Activated naive CD4-positive, alpha-beta T cell treated with anti-CD3 and anti-CD28 coated beads for 36 hours (primary cell): ENCODE data around the gene CTDSPL2. TPM values are rescaled to one million over a fixed set of nuclear protein-coding genes. Genes with fewer than 3 reads are reported as not detected.

Source experiments
- CTCF ChIA-PET: fragments of 350-600 bp; sonication (Branson Sonifier 250); formaldehyde crosslinking; loops from one replicate; lab custom pipeline; 2021; ENCODE audit warnings: antibody characterized with exemption; lab: Charles Lee
- DNase-seq: peaks from one replicate; pipeline ENCODE4 v3.0.0-alpha.2; 2020
- H3K27ac Mint-ChIP-seq: one replicate; pipeline ENCODE4 v1.8.0; 2021; ENCODE audit warnings: mild to moderate bottlenecking, mixed read lengths
- H3K27me3 Mint-ChIP-seq: one replicate; pipeline ENCODE4 v1.8.0; 2021; ENCODE audit warnings: low read depth, mixed read lengths
- H3K36me3 Mint-ChIP-seq: one replicate; pipeline ENCODE4 v1.8.0; 2021; ENCODE audit warnings: low read depth, mixed read lengths
- H3K4me1 Mint-ChIP-seq: one replicate; pipeline ENCODE4 v1.8.0; 2021; ENCODE audit warnings: low read depth, mixed read lengths
- H3K4me3 Mint-ChIP-seq: one replicate; pipeline ENCODE4 v1.8.0; 2021; ENCODE audit warnings: mild to moderate bottlenecking, moderate library complexity, mixed read lengths
- H3K9me3 Mint-ChIP-seq: one replicate; pipeline ENCODE4 v1.8.0; 2021; ENCODE audit warnings: mixed read lengths
- intact Hi-C: fragments of 100-400 bp; cut with micrococcal nuclease; formaldehyde crosslinking; loops from one replicate; pipeline ENCODE4 v1.15.1; 2023
- total RNA-seq, 2 experiments: library from RNA; stranded (reverse); gene quantifications; one replicate each; pipeline ENCODE4 v1.2.3, GENCODE V29; 2021

CTDSPL2 gene
- total RNA-seq, 2 experiments from 2014 or later: 61.8 to 63.7 TPM

GRCh38 chr15:44490622-44491021, 63.2 kb downstream of the CTDSPL2 start:
- no peak for DNase-seq
- H3K4me1 Mint-ChIP-seq: peaks cover 38% of the 10 kb centered on the region
- H3K27ac Mint-ChIP-seq: no peak overlapping the region
- no peaks in the 10 kb centered on the region for H3K9me3 Mint-ChIP-seq
- CTCF ChIA-PET: interaction anchor here (2.1 kb wide), 1 partner anchor 11 kb away, joined by 7 read pairs; no protein-coding TSS in a partner anchor
- peaks cover 26% of the 10 kb centered on the region for H3K36me3 Mint-ChIP-seq
- no peak overlapping the region for H3K4me3 Mint-ChIP-seq
- no peaks in the 10 kb centered on the region for H3K27me3 Mint-ChIP-seq
- intact Hi-C loops: no loop called here

GRCh38 chr15:44492040-44492439, 64.6 kb downstream of the CTDSPL2 start:
- DNase-seq: no peak
- no peak overlapping the region for H3K27ac Mint-ChIP-seq
- no peaks in the 10 kb centered on the region for H3K27me3 Mint-ChIP-seq
- intact Hi-C loops: no loop called here
- H3K4me3 Mint-ChIP-seq: no peak overlapping the region
- peaks cover 27% of the 10 kb centered on the region for H3K4me1 Mint-ChIP-seq
- H3K9me3 Mint-ChIP-seq: no peaks in the 10 kb centered on the region
- H3K36me3 Mint-ChIP-seq: peaks cover 22% of the 10 kb centered on the region
- CTCF ChIA-PET: no interaction called here

GRCh38 chr15:44492672-44493071, 65.2 kb downstream of the CTDSPL2 start:
- H3K4me1 Mint-ChIP-seq: peaks cover 23% of the 10 kb centered on the region
- no peak for DNase-seq
- no peaks in the 10 kb centered on the region for H3K9me3 Mint-ChIP-seq
- peaks cover 16% of the 10 kb centered on the region for H3K36me3 Mint-ChIP-seq
- H3K27ac Mint-ChIP-seq: no peak overlapping the region
- CTCF ChIA-PET: interaction anchor here (0.6 kb wide), 1 partner anchor 92 kb away, joined by 5 read pairs; no protein-coding TSS in a partner anchor
- H3K27me3 Mint-ChIP-seq: no peaks in the 10 kb centered on the region
- intact Hi-C loops: no loop called here
- H3K4me3 Mint-ChIP-seq: no peak overlapping the region

GRCh38 chr15:44495562-44495961, 68.1 kb downstream of the CTDSPL2 start:
- H3K27me3 Mint-ChIP-seq: no peaks in the 10 kb centered on the region
- peaks cover 11% of the 10 kb centered on the region for H3K36me3 Mint-ChIP-seq

GRCh38 chr15:44500555-44500954, 73.1 kb downstream of the CTDSPL2 start:
- H3K4me3 Mint-ChIP-seq: no peak overlapping the region
- intact Hi-C loops: no loop called here
- H3K4me1 Mint-ChIP-seq: peaks cover 18% of the 10 kb centered on the region
- CTCF ChIA-PET: interaction anchor here (1.2 to 1.9 kb wide), 9 partner anchors 10 to 282 kb away, joined by 3 to 15 read pairs (median 5); partner anchors contain the start of gene CTDSPL2
- peaks cover 15% of the 10 kb centered on the region for H3K36me3 Mint-ChIP-seq
- H3K27me3 Mint-ChIP-seq: no peaks in the 10 kb centered on the region
- no peaks in the 10 kb centered on the region for H3K9me3 Mint-ChIP-seq
- no peak for DNase-seq
- H3K27ac Mint-ChIP-seq: no peak overlapping the region

More at GRCh38 chr15:44495562-44495961, 68.1 kb downstream of the CTDSPL2 start:
- CTCF ChIA-PET: no interaction called here
- intact Hi-C loops: no loop called here
- peaks cover 14% of the 10 kb centered on the region for H3K4me1 Mint-ChIP-seq
- H3K9me3 Mint-ChIP-seq: no peaks in the 10 kb centered on the region
- no peak overlapping the region for H3K4me3 Mint-ChIP-seq
- DNase-seq: no peak
- no peak overlapping the region for H3K27ac Mint-ChIP-seq

- no peaks in the 10 kb centered on the region for H3K27me3 Mint-ChIP-seq
- CTCF ChIA-PET: interaction anchor here (0.5 to 1.9 kb wide), 17 partner anchors 12 to 996 kb away, joined by 3 to 15 read pairs (median 5); partner anchors contain the start of gene CTDSPL2
- intact Hi-C loops: loop anchor here (1.0 kb wide), 2 partner anchors 75 to 283 kb away; partner anchors contain the start of gene CTDSPL2
- H3K4me3 Mint-ChIP-seq: no peak overlapping the region
- no peak for DNase-seq
- peaks cover 18% of the 10 kb centered on the region for H3K4me1 Mint-ChIP-seq
- no peaks in the 10 kb centered on the region for H3K9me3 Mint-ChIP-seq
- H3K36me3 Mint-ChIP-seq: peaks cover 13% of the 10 kb centered on the region
- H3K27ac Mint-ChIP-seq: no peak overlapping the region
These were observed 74.4 kb downstream of the CTDSPL2 start for GRCh38 chr15:44501768-44502366.

- no peaks in the 10 kb centered on the region for H3K9me3 Mint-ChIP-seq
- H3K36me3 Mint-ChIP-seq: peaks cover 7% of the 10 kb centered on the region
- H3K27me3 Mint-ChIP-seq: no peaks in the 10 kb centered on the region
- no peak overlapping the region for H3K27ac Mint-ChIP-seq
- peaks cover 2% of the 10 kb centered on the region for H3K4me1 Mint-ChIP-seq
- intact Hi-C loops: no loop called here
- no peak overlapping the region for H3K4me3 Mint-ChIP-seq
- CTCF ChIA-PET: interaction anchor here (0.6 to 0.8 kb wide), 2 partner anchors 186 to 191 kb away, joined by 3 to 4 read pairs; no protein-coding TSS in a partner anchor
- DNase-seq: no peak
These were observed 89.0 kb downstream of the CTDSPL2 start for GRCh38 chr15:44516436-44516835.

GRCh38 chr15:44519537-44519936, 92.1 kb downstream of the CTDSPL2 start:
- peaks cover 2% of the 10 kb centered on the region for H3K4me1 Mint-ChIP-seq
- H3K27ac Mint-ChIP-seq: no peak overlapping the region
- H3K9me3 Mint-ChIP-seq: no peaks in the 10 kb centered on the region
- no peak for DNase-seq
- peaks cover 11% of the 10 kb centered on the region for H3K36me3 Mint-ChIP-seq
- no peak overlapping the region for H3K4me3 Mint-ChIP-seq
- H3K27me3 Mint-ChIP-seq: no peaks in the 10 kb centered on the region
- CTCF ChIA-PET: no interaction called here
- intact Hi-C loops: no loop called here

- CTCF ChIA-PET: no interaction called here
- H3K4me1 Mint-ChIP-seq: no peaks in the 10 kb centered on the region
- H3K27me3 Mint-ChIP-seq: no peaks in the 10 kb centered on the region
- no peaks in the 10 kb centered on the region for H3K9me3 Mint-ChIP-seq
- DNase-seq: no peak
- H3K27ac Mint-ChIP-seq: no peak overlapping the region
- peaks cover 5% of the 10 kb centered on the region for H3K36me3 Mint-ChIP-seq
- intact Hi-C loops: no loop called here
- H3K4me3 Mint-ChIP-seq: no peak overlapping the region
These were observed 97.6 kb downstream of the CTDSPL2 start for GRCh38 chr15:44525018-44525417.

- no peaks in the 10 kb centered on the region for H3K4me1 Mint-ChIP-seq
- no peak for DNase-seq
- H3K4me3 Mint-ChIP-seq: no peak overlapping the region
- no peaks in the 10 kb centered on the region for H3K27me3 Mint-ChIP-seq
- peaks cover 4% of the 10 kb centered on the region for H3K36me3 Mint-ChIP-seq
- H3K9me3 Mint-ChIP-seq: no peaks in the 10 kb centered on the region
- intact Hi-C loops: no loop called here
- H3K27ac Mint-ChIP-seq: no peak overlapping the region
- CTCF ChIA-PET: interaction anchor here (1.1 to 1.3 kb wide), 2 partner anchors 21 to 23 kb away, joined by 3 to 4 read pairs; no protein-coding TSS in a partner anchor
These were observed 99.8 kb downstream of the CTDSPL2 start for GRCh38 chr15:44527241-44527640.

- peaks cover 4% of the 10 kb centered on the region for H3K36me3 Mint-ChIP-seq
- CTCF ChIA-PET: no interaction called here
- H3K9me3 Mint-ChIP-seq: no peaks in the 10 kb centered on the region
- intact Hi-C loops: no loop called here
- peaks cover 5% of the 10 kb centered on the region for H3K4me1 Mint-ChIP-seq
- no peak for DNase-seq
- no peak overlapping the region for H3K4me3 Mint-ChIP-seq
- H3K27me3 Mint-ChIP-seq: no peaks in the 10 kb centered on the region
- H3K27ac Mint-ChIP-seq: no peak overlapping the region
These were observed 102.6 kb downstream of the CTDSPL2 start for GRCh38 chr15:44529864-44530604.

- intact Hi-C loops: no loop called here
- CTCF ChIA-PET: no interaction called here
- Mint-ChIP-seq H3K4me1 (peaks cover 7% of the 10 kb centered on the region), H3K9me3 (no peaks in the 10 kb centered on the region), H3K4me3 (no peak overlapping the region), H3K27me3 (no peaks in the 10 kb centered on the region), H3K36me3 (peaks cover 4% of the 10 kb centered on the region), H3K27ac (no peak overlapping the region)
- DNase-seq: no peak
These were observed 103.2 kb downstream of the CTDSPL2 start for GRCh38 chr15:44530653-44531052.
